Measurements from ENCODE around the gene TTLL10.

- TF ChIP-seq CTCF (conservative IDR thresholded peaks at IDR 0.05; ENCODE audit: low read length), result no peak
- no peak for TF ChIP-seq EZH2phosphoT487 (IDR thresholded peaks at IDR 0.05; ENCODE audit: borderline replicate concordance)
These were observed 25.6 kb upstream of the TTLL10 start for GRCh38 chr1:1148061-1148460.

All from Loucy (cell line).